Activated CD4-positive, alpha-beta memory T cell treated with anti-CD3 and anti-CD28 coated beads for 36 hours (primary cell): ENCODE data around the gene S100A11. TPM values are rescaled to one million over a fixed set of nuclear protein-coding genes. Genes with fewer than 3 reads are reported as not detected.

Experiments used
- CTCF ChIA-PET: fragments of 350-600 bp; sonication (Branson Sonifier 250); formaldehyde crosslinking; loops from one replicate; lab custom pipeline; 2021; ENCODE audit warnings: antibody characterized with exemption, inconsistent platforms; lab: Charles Lee
- POLR2A ChIA-PET: fragments of 350-600 bp; sonication (Branson Sonifier 250); formaldehyde crosslinking; loops from one replicate; lab custom pipeline; 2021; ENCODE audit warnings: antibody characterized with exemption; lab: Charles Lee
- DNase-seq: peaks from one replicate; pipeline ENCODE4 v3.0.0-alpha.2; 2020
- H3K27ac Mint-ChIP-seq: one replicate; pipeline ENCODE4 v1.8.0; 2021; ENCODE audit warnings: mixed read lengths
- H3K27me3 Mint-ChIP-seq: one replicate; pipeline ENCODE4 v1.8.0; 2021; ENCODE audit warnings: mixed read lengths
- H3K36me3 Mint-ChIP-seq: one replicate; pipeline ENCODE4 v1.8.0; 2021; ENCODE audit warnings: mixed read lengths
- H3K4me1 Mint-ChIP-seq: one replicate; pipeline ENCODE4 v1.8.0; 2021; ENCODE audit warnings: low read depth, mixed read lengths
- H3K4me3 Mint-ChIP-seq: one replicate; pipeline ENCODE4 v1.8.0; 2021; ENCODE audit warnings: mild to moderate bottlenecking, mixed read lengths
- H3K9me3 Mint-ChIP-seq: one replicate; pipeline ENCODE4 v1.8.0; 2021; ENCODE audit warnings: mixed read lengths
- intact Hi-C: fragments of 100-400 bp; cut with micrococcal nuclease; formaldehyde crosslinking; loops from one replicate; pipeline ENCODE4 v1.15.1; 2023
- total RNA-seq, 2 experiments: library from RNA; stranded (reverse); gene quantifications; one replicate each; pipeline ENCODE4 v1.2.3, GENCODE V29; 2021

The S100A11 gene
- total RNA-seq, 2 experiments from 2014 or later: 460 to 477 TPM

- Mint-ChIP-seq H3K27ac (no peak overlapping the region), H3K27me3 (peaks cover 9% of the 10 kb centered on the region), H3K36me3 (no peaks in the 10 kb centered on the region), H3K4me1 (peaks cover 16% of the 10 kb centered on the region), H3K4me3 (no peak overlapping the region), H3K9me3 (no peaks in the 10 kb centered on the region)
- POLR2A ChIA-PET: no interaction called here
- peak; percentile 88 for DNase-seq
- CTCF ChIA-PET: interaction anchor here (0.6 to 19.0 kb wide), 32 partner anchors 9 to 406 kb away, joined by 3 to 442 read pairs (median 4); partner anchors contain the start of gene TCHH
- intact Hi-C loops: loop anchor here (1.0 to 10.0 kb wide), 4 partner anchors 58 to 390 kb away; no protein-coding TSS in a partner anchor
These were observed 15.8 kb upstream of the S100A11 start for GRCh38 chr1:152052606-152053005.

- Mint-ChIP-seq H3K27me3 (peaks cover 9% of the 10 kb centered on the region), H3K9me3 (no peaks in the 10 kb centered on the region), H3K36me3 (no peaks in the 10 kb centered on the region), H3K4me1 (peaks cover 24% of the 10 kb centered on the region), H3K4me3 (no peak overlapping the region), H3K27ac (no peak overlapping the region)
- ChIA-PET POLR2A (no interaction called here), CTCF (interaction anchor here (0.6 to 19.0 kb wide), 5 partner anchors 10 to 408 kb away, joined by 3 to 442 read pairs (median 41); no protein-coding TSS in a partner anchor)
- DNase-seq: no peak
- intact Hi-C loops: loop anchor here (5.0 to 10.0 kb wide), 2 partner anchors 294 to 391 kb away; no protein-coding TSS in a partner anchor
These were observed 14.3 kb upstream of the S100A11 start for GRCh38 chr1:152050886-152051675.

GRCh38 chr1:152049291-152050083 is 12.7 kb upstream of the S100A11 start:
- CTCF ChIA-PET: interaction anchor here (0.6 to 19.0 kb wide), 8 partner anchors 12 to 983 kb away, joined by 3 to 442 read pairs (median 4); partner anchors contain the start of gene S100A11
- H3K27ac Mint-ChIP-seq: peak overlapping the region; percentile 47

GRCh38 chr1:152048416-152049009 is 11.7 kb upstream of the S100A11 start:
- Mint-ChIP-seq H3K36me3 (no peaks in the 10 kb centered on the region), H3K27me3 (peaks cover 3% of the 10 kb centered on the region), H3K27ac (peak overlapping the region; percentile 99), H3K9me3 (peaks cover 2% of the 10 kb centered on the region), H3K4me1 (peaks cover 29% of the 10 kb centered on the region), H3K4me3 (peak overlapping the region; percentile 72)
- POLR2A ChIA-PET: interaction anchor here (1.1 to 4.6 kb wide), 4 partner anchors 9 to 134 kb away, joined by 3 to 62 read pairs (median 4); partner anchors contain the start of gene S100A11
- CTCF ChIA-PET: interaction anchor here (0.6 to 19.0 kb wide), 10 partner anchors 12 to 410 kb away, joined by 3 to 442 read pairs (median 4); partner anchors contain the start of gene S100A11
- peak; percentile 87 for DNase-seq
- intact Hi-C loops: loop anchor here (1.0 to 2.0 kb wide), 4 partner anchors 13 to 412 kb away; no protein-coding TSS in a partner anchor

More at GRCh38 chr1:152049291-152050083, 12.7 kb upstream of the S100A11 start:
- Mint-ChIP-seq H3K9me3 (peaks cover 2% of the 10 kb centered on the region), H3K4me1 (peaks cover 29% of the 10 kb centered on the region), H3K27me3 (peaks cover 9% of the 10 kb centered on the region), H3K4me3 (no peak overlapping the region), H3K36me3 (no peaks in the 10 kb centered on the region)
- intact Hi-C loops: loop anchor here (2.0 to 10.0 kb wide), 3 partner anchors 93 to 393 kb away; no protein-coding TSS in a partner anchor
- POLR2A ChIA-PET: interaction anchor here (0.7 to 4.6 kb wide), 2 partner anchors 13 to 122 kb away, joined by 3 to 62 read pairs; partner anchors contain the start of gene S100A11
- no peak for DNase-seq

- peaks cover 29% of the 10 kb centered on the region for H3K4me1 Mint-ChIP-seq
- H3K27ac Mint-ChIP-seq: peak overlapping the region; percentile 99
- peak; percentile 94 for DNase-seq
- ChIA-PET CTCF (interaction anchor here (0.6 to 19.0 kb wide), 10 partner anchors 11 to 411 kb away, joined by 3 to 442 read pairs (median 4); partner anchors contain the start of gene S100A11), POLR2A (interaction anchor here (0.6 to 4.6 kb wide), 6 partner anchors 8 to 135 kb away, joined by 3 to 62 read pairs (median 3); partner anchors contain the start of gene S100A11)
- H3K36me3 Mint-ChIP-seq: no peaks in the 10 kb centered on the region
- peaks cover 2% of the 10 kb centered on the region for H3K9me3 Mint-ChIP-seq
- H3K4me3 Mint-ChIP-seq: peak overlapping the region; percentile 72
- intact Hi-C loops: loop anchor here (1.0 to 2.0 kb wide), 4 partner anchors 13 to 412 kb away; no protein-coding TSS in a partner anchor
- peaks cover 2% of the 10 kb centered on the region for H3K27me3 Mint-ChIP-seq
These were observed 11.1 kb upstream of the S100A11 start for GRCh38 chr1:152047730-152048415.

- H3K27me3 Mint-ChIP-seq: no peaks in the 10 kb centered on the region
- peak overlapping the region; percentile 72 for H3K4me3 Mint-ChIP-seq
- DNase-seq: no peak
- ChIA-PET CTCF (interaction anchor here (0.7 to 19.0 kb wide), 7 partner anchors 10 to 412 kb away, joined by 3 to 442 read pairs (median 9); partner anchors contain the start of gene S100A11), POLR2A (interaction anchor here (0.6 to 4.6 kb wide), 5 partner anchors 8 to 136 kb away, joined by 3 to 62 read pairs (median 3); partner anchors contain the start of gene S100A11)
- peak overlapping the region; percentile 99 for H3K27ac Mint-ChIP-seq
- H3K9me3 Mint-ChIP-seq: peaks cover 2% of the 10 kb centered on the region
- peaks cover 29% of the 10 kb centered on the region for H3K4me1 Mint-ChIP-seq
- no peaks in the 10 kb centered on the region for H3K36me3 Mint-ChIP-seq
- intact Hi-C loops: no loop called here
These were observed 10.6 kb upstream of the S100A11 start for GRCh38 chr1:152047413-152047729.

- ChIA-PET CTCF (interaction anchor here (6.1 to 19.0 kb wide), 2 partner anchors 7 to 139 kb away, joined by 78 to 442 read pairs; partner anchors contain the start of gene S100A11), POLR2A (interaction anchor here (1.3 kb wide), 1 partner anchor 9 kb away, joined by 4 read pairs; no protein-coding TSS in a partner anchor)
- Mint-ChIP-seq H3K9me3 (peaks cover 2% of the 10 kb centered on the region), H3K36me3 (no peaks in the 10 kb centered on the region), H3K4me1 (peaks cover 23% of the 10 kb centered on the region), H3K4me3 (no peak overlapping the region), H3K27me3 (no peaks in the 10 kb centered on the region), H3K27ac (no peak overlapping the region)
- intact Hi-C loops: no loop called here
- DNase-seq: no peak
These were observed 7.6 kb upstream of the S100A11 start for GRCh38 chr1:152044386-152044785.

GRCh38 chr1:152043870-152044269 is 7.1 kb upstream of the S100A11 start:
- no peak overlapping the region for H3K4me3 Mint-ChIP-seq
- H3K9me3 Mint-ChIP-seq: peaks cover 2% of the 10 kb centered on the region
- H3K27ac Mint-ChIP-seq: no peak overlapping the region
- no peaks in the 10 kb centered on the region for H3K27me3 Mint-ChIP-seq
- intact Hi-C loops: no loop called here
- POLR2A ChIA-PET: interaction anchor here (1.3 kb wide), 1 partner anchor 9 kb away, joined by 4 read pairs; no protein-coding TSS in a partner anchor
- no peaks in the 10 kb centered on the region for H3K36me3 Mint-ChIP-seq
- peaks cover 23% of the 10 kb centered on the region for H3K4me1 Mint-ChIP-seq
- DNase-seq: no peak
- CTCF ChIA-PET: interaction anchor here (0.6 to 19.0 kb wide), 3 partner anchors 7 to 139 kb away, joined by 3 to 442 read pairs (median 78); partner anchors contain the start of gene S100A11

GRCh38 chr1:152042030-152042429 is 5.2 kb upstream of the S100A11 start:
- H3K27me3 Mint-ChIP-seq: no peaks in the 10 kb centered on the region
- intact Hi-C loops: no loop called here
- ChIA-PET POLR2A (no interaction called here), CTCF (interaction anchor here (1.6 kb wide), 1 partner anchor 11 kb away, joined by 6 read pairs; no protein-coding TSS in a partner anchor)
- no peak overlapping the region for H3K27ac Mint-ChIP-seq
- no peak overlapping the region for H3K4me3 Mint-ChIP-seq
- no peaks in the 10 kb centered on the region for H3K36me3 Mint-ChIP-seq
- H3K4me1 Mint-ChIP-seq: peaks cover 10% of the 10 kb centered on the region
- DNase-seq: no peak
- H3K9me3 Mint-ChIP-seq: peaks cover 2% of the 10 kb centered on the region

GRCh38 chr1:152039886-152040285 is 3.1 kb upstream of the S100A11 start:
- POLR2A ChIA-PET: interaction anchor here (1.1 to 1.5 kb wide), 2 partner anchors 8 to 12 kb away, joined by 3 to 4 read pairs; no protein-coding TSS in a partner anchor
- H3K36me3 Mint-ChIP-seq: peaks cover 15% of the 10 kb centered on the region
- CTCF ChIA-PET: interaction anchor here (0.8 to 6.4 kb wide), 4 partner anchors 7 to 422 kb away, joined by 4 to 78 read pairs (median 5); no protein-coding TSS in a partner anchor
- intact Hi-C loops: loop anchor here (10.0 kb wide), 1 partner anchor 1505 kb away; the partner anchor contains the start of genes S100A3, S100A4 and S100A5
- H3K27ac Mint-ChIP-seq: no peak overlapping the region
- H3K4me3 Mint-ChIP-seq: no peak overlapping the region
- H3K4me1 Mint-ChIP-seq: peaks cover 6% of the 10 kb centered on the region
- no peaks in the 10 kb centered on the region for H3K9me3 Mint-ChIP-seq
- no peaks in the 10 kb centered on the region for H3K27me3 Mint-ChIP-seq
- no peak for DNase-seq
